Astrocyte (in vitro differentiated cells and primary cell): Measurements from ENCODE around the gene DAP. TPM values are rescaled to one million over a fixed set of nuclear protein-coding genes. Genes with fewer than 3 reads are reported as not detected.

Experiments used
- DNase-seq: peaks from one replicate; pipeline ENCODE4 v3.0.0-alpha.2; 2010; ENCODE audit warnings: low read depth
- FAIRE-seq: peaks from 2 replicates; lab custom pipeline; 2011; peaks lifted over from hg19 to GRCh38; lab: Jason Lieb, UNC
- H2AFZ ChIP-seq: 2 replicates; pipeline ENCODE4 v1.6.0; 2012; ENCODE audit warnings: low read depth, low read length, inconsistent platforms
- H3K27ac ChIP-seq: 2 replicates; pipeline ENCODE4 v1.5.1; 2011; ENCODE audit warnings: low read depth, low read length, inconsistent platforms
- H3K27me3 ChIP-seq: 2 replicates; pipeline ENCODE4 v1.6.0; 2011; ENCODE audit warnings: low read length, inconsistent platforms; ENCODE audit not compliant: insufficient read depth
- H3K36me3 ChIP-seq: 2 replicates; pipeline ENCODE4 v1.5.1; 2011; ENCODE audit warnings: low read length, inconsistent platforms; ENCODE audit not compliant: insufficient read depth
- H3K4me1 ChIP-seq: 2 replicates; pipeline ENCODE4 v1.5.1; 2011; ENCODE audit warnings: low read length, inconsistent platforms; ENCODE audit not compliant: insufficient read depth
- H3K4me2 ChIP-seq: 2 replicates; pipeline ENCODE4 v1.6.0; 2012; ENCODE audit warnings: low read length, inconsistent platforms
- H3K4me3 ChIP-seq: 2 replicates; pipeline ENCODE4 v1.5.1; 2011; ENCODE audit warnings: low read depth, mild to moderate bottlenecking, low read length, inconsistent platforms; ENCODE audit not compliant: insufficient read depth
- H3K79me2 ChIP-seq: 2 replicates; pipeline ENCODE4 v1.6.0; 2012; ENCODE audit warnings: mild to moderate bottlenecking, low read length, inconsistent platforms; ENCODE audit not compliant: insufficient read depth
- H3K9ac ChIP-seq: 2 replicates; pipeline ENCODE4 v1.6.0; 2012; ENCODE audit warnings: mild to moderate bottlenecking, low read length, inconsistent platforms
- H3K9me3 ChIP-seq: 2 replicates; pipeline ENCODE4 v1.5.1; 2012; ENCODE audit warnings: low read depth, mild to moderate bottlenecking, low read length, inconsistent platforms; ENCODE audit not compliant: insufficient read depth
- H4K20me1 ChIP-seq: 2 replicates; pipeline ENCODE4 v1.6.0; 2012; ENCODE audit warnings: low read length, inconsistent platforms; ENCODE audit not compliant: insufficient read depth
- H3K27ac Mint-ChIP-seq: one replicate; pipeline ENCODE4 v1.8.0; 2021; ENCODE audit warnings: mild to moderate bottlenecking, mixed read lengths; ENCODE audit not compliant: unreplicated experiment
- H3K27me3 Mint-ChIP-seq: one replicate; pipeline ENCODE4 v1.8.0; 2021; ENCODE audit warnings: low read depth, mixed read lengths; ENCODE audit not compliant: unreplicated experiment
- H3K36me3 Mint-ChIP-seq: one replicate; pipeline ENCODE4 v1.8.0; 2021; ENCODE audit warnings: low read depth, mixed read lengths; ENCODE audit not compliant: unreplicated experiment
- H3K4me1 Mint-ChIP-seq: one replicate; pipeline ENCODE4 v1.8.0; 2021; ENCODE audit warnings: low read depth, mixed read lengths; ENCODE audit not compliant: unreplicated experiment
- H3K4me3 Mint-ChIP-seq: one replicate; pipeline ENCODE4 v1.8.0; 2021; ENCODE audit warnings: mild to moderate bottlenecking, moderate library complexity, mixed read lengths; ENCODE audit not compliant: unreplicated experiment
- H3K9me3 Mint-ChIP-seq: one replicate; pipeline ENCODE4 v1.8.0; 2021; ENCODE audit warnings: mild to moderate bottlenecking, mixed read lengths; ENCODE audit not compliant: unreplicated experiment
- EZH2 ChIP-seq: IDR thresholded peaks from 2 replicates; pipeline ENCODE4 v1.6.1; 2012; ENCODE audit warnings: mild to moderate bottlenecking, low read length, inconsistent platforms; ENCODE audit not compliant: insufficient read depth
- total RNA-seq: library from RNA; stranded (reverse); gene quantifications from 2 replicates; pipeline ENCODE4 v1.2.1, GENCODE V29; 2021
- TF ChIP-seq, protein P1 (sequence below): IDR thresholded peaks from 2 replicates; pipeline ENCODE4 v1.5.1; 2011; ENCODE audit warnings: low read depth, mild to moderate bottlenecking, inconsistent platforms, low read length, moderate library complexity; ENCODE audit not compliant: insufficient read depth

Gene DAP
- total RNA-seq, 1 donor from 2014 or later, result 239 TPM

DNA sequence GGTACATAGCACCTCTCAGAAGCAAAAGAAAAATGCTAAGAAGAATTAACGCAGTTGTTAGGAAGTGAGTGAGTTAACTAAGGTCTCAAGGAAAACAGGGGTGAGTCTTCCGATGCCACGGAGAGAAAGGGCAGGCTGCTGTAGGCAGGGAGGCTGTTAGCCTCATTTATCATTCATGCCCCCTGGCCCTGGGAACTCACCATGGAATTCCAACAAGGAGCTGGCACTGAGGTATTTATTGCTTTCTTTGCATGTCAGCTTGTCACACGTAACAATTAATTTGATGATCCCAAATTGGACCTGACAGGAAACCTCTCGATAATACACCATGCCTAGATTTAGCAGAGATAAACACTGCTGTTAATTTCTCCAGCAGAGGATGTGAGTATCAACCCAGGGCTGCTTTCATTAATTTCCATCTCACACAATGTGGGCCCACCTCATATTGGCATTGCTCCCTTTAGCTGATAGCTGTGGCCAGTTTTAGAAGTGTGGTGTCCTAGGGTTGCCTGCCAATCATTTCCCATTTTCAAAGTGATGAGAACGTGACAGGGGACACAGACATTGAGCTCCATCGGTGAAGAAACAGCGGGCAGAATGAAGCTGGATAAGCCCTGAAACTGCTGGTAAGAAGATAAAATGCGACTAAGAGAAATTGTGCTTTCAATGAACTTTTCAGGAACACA lies 45.3 kb downstream of the DAP start:
- Histone ChIP-seq H3K36me3 (peaks cover 3% of the 10 kb centered on the region), H3K27ac (no peak overlapping the region), H3K9ac (no peak overlapping the region), H3K4me1 (peaks cover 11% of the 10 kb centered on the region), H3K79me2 (peaks cover 46% of the 10 kb centered on the region), H4K20me1 (peaks cover 47% of the 10 kb centered on the region), H3K4me3 (no peak overlapping the region), H3K9me3 (no peaks in the 10 kb centered on the region), H3K4me2 (no peak overlapping the region), H3K27me3 (no peaks in the 10 kb centered on the region), H2AFZ (no peak overlapping the region)
- Mint-ChIP-seq H3K27ac (no peak overlapping the region), H3K4me1 (peaks cover 7% of the 10 kb centered on the region), H3K27me3 (no peaks in the 10 kb centered on the region), H3K36me3 (peaks cover 56% of the 10 kb centered on the region), H3K4me3 (no peak overlapping the region), H3K9me3 (peaks cover 2% of the 10 kb centered on the region)
- no peak for TF ChIP-seq EZH2
- TF ChIP-seq, protein P1, sequence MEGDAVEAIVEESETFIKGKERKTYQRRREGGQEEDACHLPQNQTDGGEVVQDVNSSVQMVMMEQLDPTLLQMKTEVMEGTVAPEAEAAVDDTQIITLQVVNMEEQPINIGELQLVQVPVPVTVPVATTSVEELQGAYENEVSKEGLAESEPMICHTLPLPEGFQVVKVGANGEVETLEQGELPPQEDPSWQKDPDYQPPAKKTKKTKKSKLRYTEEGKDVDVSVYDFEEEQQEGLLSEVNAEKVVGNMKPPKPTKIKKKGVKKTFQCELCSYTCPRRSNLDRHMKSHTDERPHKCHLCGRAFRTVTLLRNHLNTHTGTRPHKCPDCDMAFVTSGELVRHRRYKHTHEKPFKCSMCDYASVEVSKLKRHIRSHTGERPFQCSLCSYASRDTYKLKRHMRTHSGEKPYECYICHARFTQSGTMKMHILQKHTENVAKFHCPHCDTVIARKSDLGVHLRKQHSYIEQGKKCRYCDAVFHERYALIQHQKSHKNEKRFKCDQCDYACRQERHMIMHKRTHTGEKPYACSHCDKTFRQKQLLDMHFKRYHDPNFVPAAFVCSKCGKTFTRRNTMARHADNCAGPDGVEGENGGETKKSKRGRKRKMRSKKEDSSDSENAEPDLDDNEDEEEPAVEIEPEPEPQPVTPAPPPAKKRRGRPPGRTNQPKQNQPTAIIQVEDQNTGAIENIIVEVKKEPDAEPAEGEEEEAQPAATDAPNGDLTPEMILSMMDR, result no peak
- no peak for DNase-seq
- no peak for FAIRE-seq

GRCh38 chr5:10712574-10713366 lies 48.3 kb downstream of the DAP start:
- no peak overlapping the region for H3K9ac ChIP-seq
- peaks cover 2% of the 10 kb centered on the region for H3K9me3 Mint-ChIP-seq
- H3K79me2 ChIP-seq, result peaks cover 39% of the 10 kb centered on the region
- no peaks in the 10 kb centered on the region for H3K27me3 Mint-ChIP-seq
- FAIRE-seq (no peak), DNase-seq (no peak)
- no peak overlapping the region for H3K27ac ChIP-seq
- H3K4me1 Mint-ChIP-seq, result peaks cover 3% of the 10 kb centered on the region
- no peaks in the 10 kb centered on the region for H3K27me3 ChIP-seq
- no peak overlapping the region for H3K4me2 ChIP-seq
- no peaks in the 10 kb centered on the region for H3K9me3 ChIP-seq
- H2AFZ ChIP-seq, result no peak overlapping the region
- H3K4me3 ChIP-seq, result no peak overlapping the region
- H3K4me1 ChIP-seq, result peaks cover 6% of the 10 kb centered on the region
- no peak overlapping the region for H3K4me3 Mint-ChIP-seq
- H3K36me3 Mint-ChIP-seq, result peaks cover 48% of the 10 kb centered on the region
- peaks cover 64% of the 10 kb centered on the region for H4K20me1 ChIP-seq
- no peak overlapping the region for H3K27ac Mint-ChIP-seq
- TF ChIP-seq, protein P1, result no peak
- TF ChIP-seq EZH2, result no peak
- peaks cover 3% of the 10 kb centered on the region for H3K36me3 ChIP-seq
